ENCODE data around the gene AKAP7.

GRCh38 chr6:131231103-131231502 is 95.8 kb downstream of the AKAP7 start:
- TF ChIP-seq CTCF (IDR thresholded peaks at IDR 0.05): no peak
- TF ChIP-seq POLR2AphosphoS5 (IDR thresholded peaks at IDR 0.05): no peak
- no peak for TF ChIP-seq POLR2A (IDR thresholded peaks at IDR 0.05)
